Erythroblast (primary cell): ENCODE results near the gene UBASH3B.

Experiments
- DNase-seq, 2 experiments: peaks; one replicate each; lab custom pipeline; 2025; lab: John Stamatoyannopoulos, UW
- GATA1 ChIP-seq: IDR thresholded peaks from 2 replicates; pipeline ENCODE4 v1.6.1; 2011; ENCODE audit warnings: low read depth, mild to moderate bottlenecking, control low read depth, low read length, moderate library complexity
- POLR2A ChIP-seq: IDR thresholded peaks from 2 replicates; pipeline ENCODE4 v1.6.1; 2011; ENCODE audit warnings: mild to moderate bottlenecking, low read length

Gene UBASH3B

DNA sequence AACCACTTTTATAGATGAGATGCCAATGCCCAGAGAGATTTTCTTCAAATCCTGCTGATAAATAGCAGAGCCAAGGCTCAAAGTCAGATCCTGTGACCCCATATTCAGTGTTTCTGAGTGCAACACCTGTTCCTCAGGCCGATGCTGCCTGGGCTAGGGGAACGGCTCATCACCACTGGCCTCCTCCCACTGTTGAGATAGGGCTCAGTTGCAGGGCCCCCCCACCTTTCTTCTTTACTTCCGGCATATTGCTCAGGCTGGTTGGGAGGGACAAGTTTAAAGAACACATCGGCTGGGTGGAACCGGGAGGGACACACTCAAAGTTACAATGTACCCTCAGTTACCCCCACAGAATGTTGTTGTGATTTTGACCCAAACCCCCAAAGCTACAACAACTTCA is 94.5 kb downstream of the UBASH3B start:
- TF ChIP-seq POLR2A, result no peak

DNA sequence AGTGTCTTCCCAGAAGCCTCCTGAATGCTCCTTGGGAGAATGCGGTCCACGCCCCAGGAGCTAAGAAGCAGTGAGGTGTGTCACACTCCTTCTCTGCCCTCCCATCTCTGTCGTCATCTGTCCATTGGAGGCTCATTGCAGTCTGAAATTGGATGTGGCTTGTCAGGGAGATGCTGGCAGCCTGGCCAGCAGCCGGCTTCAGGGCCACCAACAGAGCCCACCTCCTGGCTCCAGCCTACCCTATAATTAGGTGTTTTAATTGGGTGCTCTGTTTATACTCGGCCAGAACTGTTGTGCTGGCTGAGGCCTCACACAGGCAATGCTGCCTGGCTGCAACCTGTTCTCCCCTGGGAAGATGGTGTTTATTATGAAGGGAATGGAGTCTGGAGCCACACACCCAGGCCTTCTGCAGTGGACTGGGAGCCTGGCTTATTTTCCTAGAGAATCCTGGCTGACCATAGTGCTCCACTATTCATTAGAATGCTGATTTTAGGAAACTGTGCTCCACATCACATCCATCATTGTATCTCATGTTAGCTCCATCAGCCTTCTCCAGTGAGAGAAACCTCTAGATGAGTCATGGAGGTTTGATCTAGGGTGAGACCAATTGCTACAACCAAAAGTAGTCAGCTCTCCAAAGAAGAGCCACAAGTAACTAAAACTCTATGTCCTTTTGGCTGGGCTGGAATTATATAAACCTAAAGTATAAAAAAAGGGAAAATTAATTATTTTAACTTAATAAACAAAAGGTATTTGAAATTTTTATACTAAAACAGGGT is 96.0 kb downstream of the UBASH3B start:
- TF ChIP-seq GATA1, result no peak
- no peak for TF ChIP-seq POLR2A
- no peak for DNase-seq

More for the DNA sequence above, 94.5 kb downstream of the UBASH3B start:
- DNase-seq, result peak; percentile 16 to 28

GRCh38 chr11:122754028-122754427 is 98.5 kb downstream of the UBASH3B start:
- no peak for TF ChIP-seq GATA1
- no peak for TF ChIP-seq POLR2A
- no peak for DNase-seq

GRCh38 chr11:122754553-122755322 is 99.2 kb downstream of the UBASH3B start:
- DNase-seq, result peak; percentile 50 to 51
- TF ChIP-seq GATA1, result no peak

DNA sequence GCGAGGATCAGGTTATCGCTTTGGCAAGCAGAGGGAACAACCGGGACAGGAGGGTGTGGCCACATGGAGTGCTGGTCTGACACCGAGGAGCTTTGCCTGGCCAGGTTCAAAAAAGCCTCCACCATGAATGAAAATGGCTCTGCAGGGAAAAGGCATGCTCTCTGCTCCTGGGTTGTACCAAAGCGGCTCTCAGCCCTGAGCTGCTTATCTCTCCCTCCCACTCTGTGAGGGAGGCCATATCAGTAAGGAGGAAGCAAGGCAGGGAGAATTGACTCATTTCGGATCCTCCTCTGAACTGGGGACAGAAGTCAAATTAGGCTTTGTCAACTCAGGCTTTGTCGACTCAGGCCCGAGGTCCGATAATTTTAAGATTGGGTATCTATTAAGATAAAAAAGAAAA is 99.9 kb downstream of the UBASH3B start:
- DNase-seq, result peak; percentile 90 to 93
- no peak for TF ChIP-seq POLR2A
- peak; percentile 76 for TF ChIP-seq GATA1

DNA sequence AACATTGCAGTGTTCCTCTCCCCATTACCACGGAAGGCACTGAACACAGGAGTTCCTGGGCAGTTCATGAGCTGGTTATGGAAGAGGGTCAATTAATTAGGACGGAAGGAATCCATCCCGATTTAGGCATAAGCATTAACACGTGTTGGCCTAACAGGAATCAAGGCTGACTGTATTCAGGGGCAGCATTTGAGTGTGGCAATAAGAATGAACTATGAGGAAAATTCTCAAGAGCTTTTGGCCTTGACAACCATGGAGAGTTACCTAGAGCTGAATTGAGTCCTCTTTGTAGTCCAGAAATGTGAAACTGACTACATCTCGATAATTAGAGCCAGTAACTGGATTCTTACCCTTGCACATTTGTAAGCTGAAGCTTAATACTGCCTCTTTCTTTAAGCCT is 100.4 kb downstream of the UBASH3B start:
- DNase-seq, result no peak
- TF ChIP-seq POLR2A (no peak), GATA1 (no peak)

- TF ChIP-seq GATA1, result no peak
- TF ChIP-seq POLR2A, result no peak
- DNase-seq, result peak; percentile 16 to 39
These were observed 100.9 kb downstream of the UBASH3B start for GRCh38 chr11:122756417-122756816.

DNA sequence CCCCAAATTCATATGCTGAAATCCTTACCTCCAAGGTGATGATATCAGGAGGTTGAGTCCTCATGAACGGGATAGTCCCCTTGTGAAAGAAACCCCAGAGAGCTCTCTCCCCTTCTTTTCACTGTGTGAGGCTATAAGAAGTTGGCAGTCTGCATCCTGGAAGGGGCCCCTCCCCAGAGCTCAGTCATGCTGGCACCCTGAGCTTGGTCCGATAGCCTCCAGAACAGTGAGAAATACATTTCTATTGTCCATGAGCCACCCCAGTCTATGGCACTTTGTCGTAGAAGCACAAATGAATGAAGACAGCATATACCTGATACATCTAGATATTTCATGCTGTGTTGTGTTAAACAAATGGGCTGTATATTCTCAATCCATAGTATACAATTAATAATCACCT is 101.7 kb downstream of the UBASH3B start:
- DNase-seq, result no peak
- TF ChIP-seq GATA1, result no peak
- TF ChIP-seq POLR2A, result no peak

GRCh38 chr11:122758339-122758738 is 102.8 kb downstream of the UBASH3B start:
- no peak for DNase-seq
- TF ChIP-seq GATA1, result no peak
- no peak for TF ChIP-seq POLR2A

GRCh38 chr11:122758974-122759373 is 103.5 kb downstream of the UBASH3B start:
- DNase-seq, result no peak
- TF ChIP-seq GATA1, result no peak
- TF ChIP-seq POLR2A, result no peak

DNA sequence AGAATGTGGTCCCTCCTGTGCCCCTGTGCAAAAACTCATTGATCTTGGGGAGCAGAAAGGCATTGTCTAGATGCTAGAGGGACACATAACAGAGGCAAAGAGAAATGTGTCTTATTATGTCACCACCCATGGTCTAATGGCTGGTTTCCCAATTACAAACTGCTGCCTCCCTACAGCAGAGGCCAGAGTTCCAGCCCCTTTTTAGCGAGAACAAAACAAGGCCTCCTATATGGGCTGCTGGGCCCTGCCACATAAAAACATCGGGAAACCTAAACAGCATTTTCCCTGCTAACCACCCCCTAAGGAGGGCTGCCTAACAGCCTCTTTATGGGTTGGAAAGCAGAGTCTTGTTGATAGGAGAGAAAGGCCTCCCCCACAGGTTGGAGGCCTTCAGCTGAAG is 107.6 kb downstream of the UBASH3B start:
- TF ChIP-seq POLR2A, result no peak
- TF ChIP-seq GATA1, result no peak
- no peak for DNase-seq

DNA sequence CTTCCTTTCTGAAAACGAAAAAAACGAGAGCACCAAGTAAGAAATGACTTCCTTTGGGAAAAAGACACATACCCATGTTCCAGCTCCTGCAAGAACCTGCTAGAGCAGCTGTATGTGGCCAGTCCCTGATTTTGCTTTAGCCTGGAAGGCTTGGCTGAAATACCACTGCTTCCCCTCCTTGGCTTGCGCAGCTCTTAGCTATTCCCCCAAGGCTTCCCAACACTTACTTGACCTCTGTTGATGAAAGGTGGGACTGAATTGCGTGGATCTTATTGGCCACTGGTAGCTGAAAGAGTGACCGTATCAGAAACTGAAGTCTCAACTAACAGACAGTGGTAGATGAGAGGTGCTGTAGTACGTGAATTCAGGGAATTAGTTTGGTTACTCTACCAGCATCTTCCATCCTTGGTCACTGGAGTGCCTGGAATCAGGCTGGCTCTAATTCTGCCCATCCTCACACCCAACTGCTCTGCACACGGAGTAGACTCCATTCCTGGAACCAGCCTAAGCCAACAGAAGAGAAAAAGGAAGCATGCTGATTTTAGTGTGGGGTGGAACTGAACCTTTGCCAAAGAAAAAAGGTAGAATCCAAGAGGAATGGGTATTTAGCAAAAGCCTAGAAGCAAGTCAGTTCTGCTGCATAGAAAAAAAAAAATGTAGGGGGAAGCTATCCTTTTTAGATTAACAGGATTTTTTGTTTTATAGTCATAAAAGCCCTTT is 109.0 kb downstream of the UBASH3B start:
- TF ChIP-seq POLR2A (no peak), GATA1 (no peak)
- DNase-seq, result no peak

- TF ChIP-seq POLR2A (no peak), GATA1 (no peak)
- DNase-seq, result no peak
These were observed 110.1 kb downstream of the UBASH3B start for GRCh38 chr11:122765487-122766131.
